ENCODE measurements around the gene VEPH1.

DNA sequence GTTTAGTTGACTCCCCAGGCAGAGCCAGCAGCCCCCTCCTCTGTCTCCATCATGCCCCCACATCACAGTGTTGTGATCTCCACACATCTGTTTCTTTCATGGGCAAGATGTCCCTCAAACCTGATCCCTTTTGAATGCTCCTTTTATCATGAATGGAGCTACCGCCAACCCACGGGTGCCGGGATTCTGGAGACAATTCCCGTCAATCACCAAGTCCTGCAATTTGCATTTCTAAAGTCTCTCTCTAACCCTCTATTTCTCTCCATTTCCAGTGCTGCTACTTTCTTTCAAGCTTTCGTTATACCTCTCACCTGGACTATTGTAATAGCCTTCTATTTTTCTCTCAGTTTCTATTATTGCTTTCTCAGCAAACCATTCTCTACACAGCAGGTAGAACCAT, 253.6 kb downstream of the VEPH1 start:
- TF ChIP-seq, protein P1, sequence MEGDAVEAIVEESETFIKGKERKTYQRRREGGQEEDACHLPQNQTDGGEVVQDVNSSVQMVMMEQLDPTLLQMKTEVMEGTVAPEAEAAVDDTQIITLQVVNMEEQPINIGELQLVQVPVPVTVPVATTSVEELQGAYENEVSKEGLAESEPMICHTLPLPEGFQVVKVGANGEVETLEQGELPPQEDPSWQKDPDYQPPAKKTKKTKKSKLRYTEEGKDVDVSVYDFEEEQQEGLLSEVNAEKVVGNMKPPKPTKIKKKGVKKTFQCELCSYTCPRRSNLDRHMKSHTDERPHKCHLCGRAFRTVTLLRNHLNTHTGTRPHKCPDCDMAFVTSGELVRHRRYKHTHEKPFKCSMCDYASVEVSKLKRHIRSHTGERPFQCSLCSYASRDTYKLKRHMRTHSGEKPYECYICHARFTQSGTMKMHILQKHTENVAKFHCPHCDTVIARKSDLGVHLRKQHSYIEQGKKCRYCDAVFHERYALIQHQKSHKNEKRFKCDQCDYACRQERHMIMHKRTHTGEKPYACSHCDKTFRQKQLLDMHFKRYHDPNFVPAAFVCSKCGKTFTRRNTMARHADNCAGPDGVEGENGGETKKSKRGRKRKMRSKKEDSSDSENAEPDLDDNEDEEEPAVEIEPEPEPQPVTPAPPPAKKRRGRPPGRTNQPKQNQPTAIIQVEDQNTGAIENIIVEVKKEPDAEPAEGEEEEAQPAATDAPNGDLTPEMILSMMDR (conservative IDR thresholded peaks at IDR 0.05; ENCODE audit: low read depth, low read length) = no peak
- no peak for TF ChIP-seq EZH2 (IDR thresholded peaks at IDR 0.05; ENCODE audit: low read length, unreplicated experiment)

Data from PC-3 (cell line).